ENCODE results near the gene AMDHD1. TPM values are rescaled to one million over a fixed set of nuclear protein-coding genes. Genes with fewer than 3 reads are reported as not detected.

Gene AMDHD1
- polyA plus RNA-seq: 1 to 10 TPM in 2 of 3 donors, not detected in 1; 2.1 to 2.4 TPM

- H3K36me3 Mint-ChIP-seq: peaks cover 0 to 4% (median 0%) of the 10 kb centered on the region in 3 donors
- peak within 1 kb of the TSS; percentile 82 to 90 (median 88) for H3K27ac Mint-ChIP-seq
- H3K27me3 Mint-ChIP-seq (ENCODE audit: low read depth in 3 of 3): peaks cover 0 to 7% (median 5%) of the 10 kb centered on the region in 3 donors
- peak; percentile 61 to 68 (median 66) for DNase-seq
- no peaks in the 10 kb centered on the region for H3K9me3 Mint-ChIP-seq
- peaks cover 7 to 13% of the 10 kb centered on the region in 2 donors for H3K4me1 Mint-ChIP-seq
- peak within 1 kb of the TSS; percentile 88 to 98 (median 97) for H3K4me3 Mint-ChIP-seq
These were observed at the start of gene AMDHD1 for GRCh38 chr12:95943330-95943842. TSS of gene AMDHD1 (plus strand) at chr12:95943331. CDS start at chr12:95943399, 68 bp downstream.

- H3K27me3 Mint-ChIP-seq (ENCODE audit: low read depth in 3 of 3): peaks cover 2 to 4% (median 2%) of the 10 kb centered on the region in 3 donors
- H3K27ac Mint-ChIP-seq: no peak overlapping the region
- peaks cover 0 to 2% (median 0%) of the 10 kb centered on the region in 6 donors for H3K9me3 Mint-ChIP-seq
- no peak for DNase-seq
- H3K4me1 Mint-ChIP-seq: no peaks in the 10 kb centered on the region
- no peaks in the 10 kb centered on the region for H3K36me3 Mint-ChIP-seq
- H3K4me3 Mint-ChIP-seq: no peak overlapping the region
These were observed 46.3 kb upstream of the AMDHD1 start for GRCh38 chr12:95896846-95897245.

GRCh38 chr12:95898081-95898480 is 45.0 kb upstream of the AMDHD1 start:
- DNase-seq: no peak
- no peaks in the 10 kb centered on the region for H3K4me1 Mint-ChIP-seq
- peaks cover 0 to 4% (median 2%) of the 10 kb centered on the region in 6 donors for H3K9me3 Mint-ChIP-seq
- peaks cover 0 to under 1% (median 0%) of the 10 kb centered on the region in 3 donors for H3K36me3 Mint-ChIP-seq
- H3K27ac Mint-ChIP-seq: no peak overlapping the region
- H3K4me3 Mint-ChIP-seq: no peak overlapping the region
- peaks cover 2 to 4% (median 2%) of the 10 kb centered on the region in 3 donors for H3K27me3 Mint-ChIP-seq (ENCODE audit: low read depth in 3 of 3)

- peaks cover 4 to 15% (median 6%) of the 10 kb centered on the region in 3 donors for H3K27me3 Mint-ChIP-seq (ENCODE audit: low read depth in 3 of 3)
- H3K4me3 Mint-ChIP-seq: no peak overlapping the region
- peaks cover 0 to 3% (median under 1%) of the 10 kb centered on the region in 6 donors for H3K9me3 Mint-ChIP-seq
- no peak overlapping the region for H3K27ac Mint-ChIP-seq
- H3K4me1 Mint-ChIP-seq: no peaks in the 10 kb centered on the region
- DNase-seq: no peak
- H3K36me3 Mint-ChIP-seq: no peaks in the 10 kb centered on the region
These were observed 34.6 kb upstream of the AMDHD1 start for GRCh38 chr12:95908573-95908972.

- no peak overlapping the region for H3K27ac Mint-ChIP-seq
- H3K36me3 Mint-ChIP-seq: no peaks in the 10 kb centered on the region
- H3K27me3 Mint-ChIP-seq (ENCODE audit: low read depth in 3 of 3): peaks cover 4 to 15% (median 6%) of the 10 kb centered on the region in 3 donors
- H3K4me3 Mint-ChIP-seq: no peak overlapping the region
- H3K9me3 Mint-ChIP-seq: no peaks in the 10 kb centered on the region
- DNase-seq: no peak
- H3K4me1 Mint-ChIP-seq: no peaks in the 10 kb centered on the region
These were observed 33.3 kb upstream of the AMDHD1 start for GRCh38 chr12:95909871-95910270.

GRCh38 chr12:95918194-95918993 is 24.7 kb upstream of the AMDHD1 start:
- Mint-ChIP-seq H3K4me3 (no peak overlapping the region), H3K36me3 (no peaks in the 10 kb centered on the region), H3K27me3 (ENCODE audit: low read depth in 3 of 3) (peaks cover 0 to 4% (median 0%) of the 10 kb centered on the region in 3 donors), H3K4me1 (no peaks in the 10 kb centered on the region), H3K9me3 (no peaks in the 10 kb centered on the region), H3K27ac (no peak overlapping the region)
- DNase-seq: peak; percentile 32 to 59 (median 52)

GRCh38 chr12:95919110-95919509 is 24.0 kb upstream of the AMDHD1 start:
- H3K36me3 Mint-ChIP-seq: no peaks in the 10 kb centered on the region
- peaks cover 0 to 4% (median 0%) of the 10 kb centered on the region in 3 donors for H3K27me3 Mint-ChIP-seq (ENCODE audit: low read depth in 3 of 3)

GRCh38 chr12:95922231-95922630 is 20.9 kb upstream of the AMDHD1 start:
- Mint-ChIP-seq H3K27ac (no peak overlapping the region), H3K4me3 (no peak overlapping the region)

More at GRCh38 chr12:95919110-95919509, 24.0 kb upstream of the AMDHD1 start:
- Mint-ChIP-seq H3K27ac (no peak overlapping the region), H3K4me3 (no peak overlapping the region), H3K9me3 (no peaks in the 10 kb centered on the region), H3K4me1 (no peaks in the 10 kb centered on the region)
- no peak for DNase-seq

GRCh38 chr12:95940514-95940913 is 2.6 kb upstream of the AMDHD1 start:
- Mint-ChIP-seq H3K27me3 (ENCODE audit: low read depth in 3 of 3) (peaks cover 0 to 7% (median 5%) of the 10 kb centered on the region in 3 donors), H3K27ac (peak overlapping the region in 1 of 6 donors; percentile 18), H3K4me1 (peaks cover 7 to 13% of the 10 kb centered on the region in 2 donors), H3K36me3 (no peaks in the 10 kb centered on the region), H3K9me3 (no peaks in the 10 kb centered on the region), H3K4me3 (peak overlapping the region in 2 of 5 donors; percentile 31)
- no peak for DNase-seq

More at GRCh38 chr12:95922231-95922630, 20.9 kb upstream of the AMDHD1 start:
- no peaks in the 10 kb centered on the region for H3K9me3 Mint-ChIP-seq
- H3K36me3 Mint-ChIP-seq: no peaks in the 10 kb centered on the region
- H3K27me3 Mint-ChIP-seq (ENCODE audit: low read depth in 3 of 3): peaks cover 0 to under 1% (median under 1%) of the 10 kb centered on the region in 3 donors
- DNase-seq: no peak
- H3K4me1 Mint-ChIP-seq: no peaks in the 10 kb centered on the region

- DNase-seq: peak in 1 of 3 donors; percentile 8
- Mint-ChIP-seq H3K27ac (peak overlapping the region in 5 of 6 donors; percentile 57 to 89 (median 75)), H3K9me3 (no peaks in the 10 kb centered on the region), H3K4me1 (peaks cover 7 to 13% of the 10 kb centered on the region in 2 donors), H3K36me3 (peaks cover 0 to 4% (median 0%) of the 10 kb centered on the region in 3 donors), H3K27me3 (ENCODE audit: low read depth in 3 of 3) (peaks cover 0 to 7% (median 5%) of the 10 kb centered on the region in 3 donors), H3K4me3 (peak overlapping the region; percentile 88 to 98 (median 97))
These were observed 1.0 kb upstream of the AMDHD1 start for GRCh38 chr12:95942101-95942523.

- DNase-seq: peak; percentile 75 to 81 (median 80)
- Mint-ChIP-seq H3K36me3 (peaks cover 0 to 4% (median 0%) of the 10 kb centered on the region in 3 donors), H3K27ac (peak within 1 kb of the TSS; percentile 82 to 90 (median 88)), H3K27me3 (ENCODE audit: low read depth in 3 of 3) (peaks cover 0 to 7% (median 5%) of the 10 kb centered on the region in 3 donors), H3K4me1 (peaks cover 7 to 13% of the 10 kb centered on the region in 2 donors), H3K4me3 (peak within 1 kb of the TSS; percentile 88 to 98 (median 97)), H3K9me3 (no peaks in the 10 kb centered on the region)
These were observed 404 bp upstream of the AMDHD1 start, which contains the start of gene CCDC38 for GRCh38 chr12:95942524-95943329. TSS of gene CCDC38 (minus strand) at chr12:95942614. CDS start at chr12:95936509, 6,105 bp downstream.

GRCh38 chr12:95944108-95944704 is 1.1 kb downstream of the AMDHD1 start:
- no peak for DNase-seq
- Mint-ChIP-seq H3K27ac (peak overlapping the region in 1 of 6 donors; percentile 86), H3K36me3 (peaks cover 0 to 4% (median 0%) of the 10 kb centered on the region in 3 donors), H3K27me3 (ENCODE audit: low read depth in 3 of 3) (peaks cover 0 to 7% (median 5%) of the 10 kb centered on the region in 3 donors), H3K9me3 (no peaks in the 10 kb centered on the region), H3K4me1 (peaks cover 7 to 13% of the 10 kb centered on the region in 2 donors), H3K4me3 (peak overlapping the region; percentile 83 to 98 (median 88))

Measured in immature natural killer cell (primary cell).